ENCODE data around the gene DARS1. TPM values are rescaled to one million over a fixed set of nuclear protein-coding genes. Genes with fewer than 3 reads are reported as not detected.

DARS1 gene
- total and polyA plus RNA-seq, 9 donors = 55.2 to 79.5 (median 69.7) TPM

DNA sequence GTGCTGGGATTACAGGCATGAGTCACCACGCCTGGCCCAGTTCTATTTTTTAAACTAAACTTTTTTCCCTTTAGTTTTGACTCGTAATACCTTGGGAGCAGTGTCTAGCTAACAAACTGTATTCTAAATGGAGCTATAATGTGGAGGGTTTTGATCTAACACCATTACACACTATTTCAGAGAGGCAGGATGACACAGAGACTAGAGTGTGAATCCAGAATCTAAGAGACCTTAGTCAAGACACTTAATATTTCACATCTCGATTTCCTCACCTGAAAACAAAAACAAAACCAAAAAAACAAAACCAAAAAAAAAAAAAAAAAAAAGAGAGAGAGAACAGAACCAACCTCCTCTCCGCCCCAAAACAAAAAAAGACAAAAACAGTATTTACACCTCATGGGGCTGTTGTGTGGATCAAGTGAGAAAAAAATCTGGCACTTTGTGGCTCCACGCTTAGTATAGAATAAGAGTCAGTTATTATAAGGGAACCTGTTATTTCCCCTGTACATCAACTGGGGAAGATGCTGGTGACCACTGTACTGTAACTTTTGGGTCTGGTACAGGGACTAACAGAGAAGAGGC lies 31.3 kb downstream of the DARS1 start:
- TF ChIP-seq POLR2A (IDR thresholded peaks at IDR 0.05) = no peak
- no peak for TF ChIP-seq EP300 (IDR thresholded peaks at IDR 0.05)
- TF ChIP-seq, protein P1, sequence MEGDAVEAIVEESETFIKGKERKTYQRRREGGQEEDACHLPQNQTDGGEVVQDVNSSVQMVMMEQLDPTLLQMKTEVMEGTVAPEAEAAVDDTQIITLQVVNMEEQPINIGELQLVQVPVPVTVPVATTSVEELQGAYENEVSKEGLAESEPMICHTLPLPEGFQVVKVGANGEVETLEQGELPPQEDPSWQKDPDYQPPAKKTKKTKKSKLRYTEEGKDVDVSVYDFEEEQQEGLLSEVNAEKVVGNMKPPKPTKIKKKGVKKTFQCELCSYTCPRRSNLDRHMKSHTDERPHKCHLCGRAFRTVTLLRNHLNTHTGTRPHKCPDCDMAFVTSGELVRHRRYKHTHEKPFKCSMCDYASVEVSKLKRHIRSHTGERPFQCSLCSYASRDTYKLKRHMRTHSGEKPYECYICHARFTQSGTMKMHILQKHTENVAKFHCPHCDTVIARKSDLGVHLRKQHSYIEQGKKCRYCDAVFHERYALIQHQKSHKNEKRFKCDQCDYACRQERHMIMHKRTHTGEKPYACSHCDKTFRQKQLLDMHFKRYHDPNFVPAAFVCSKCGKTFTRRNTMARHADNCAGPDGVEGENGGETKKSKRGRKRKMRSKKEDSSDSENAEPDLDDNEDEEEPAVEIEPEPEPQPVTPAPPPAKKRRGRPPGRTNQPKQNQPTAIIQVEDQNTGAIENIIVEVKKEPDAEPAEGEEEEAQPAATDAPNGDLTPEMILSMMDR (IDR thresholded peaks at IDR 0.05) = no peak
- Histone ChIP-seq H3K4me1 (ENCODE audit: insufficient read depth) (no peaks in the 10 kb centered on the region), H3K27ac (no peak overlapping the region), H3K36me3 (no peaks in the 10 kb centered on the region), H3K4me3 (no peak overlapping the region), H3K9me3 (no peaks in the 10 kb centered on the region), H3K27me3 (no peaks in the 10 kb centered on the region)
- intact Hi-C loops (cut with DNase I) = no loop called here
- WGBS, 3 donors = 94 to 95% (median 94%) methylated on average over 5 of the region's 5 CpGs
- no peak for DNase-seq

DNA sequence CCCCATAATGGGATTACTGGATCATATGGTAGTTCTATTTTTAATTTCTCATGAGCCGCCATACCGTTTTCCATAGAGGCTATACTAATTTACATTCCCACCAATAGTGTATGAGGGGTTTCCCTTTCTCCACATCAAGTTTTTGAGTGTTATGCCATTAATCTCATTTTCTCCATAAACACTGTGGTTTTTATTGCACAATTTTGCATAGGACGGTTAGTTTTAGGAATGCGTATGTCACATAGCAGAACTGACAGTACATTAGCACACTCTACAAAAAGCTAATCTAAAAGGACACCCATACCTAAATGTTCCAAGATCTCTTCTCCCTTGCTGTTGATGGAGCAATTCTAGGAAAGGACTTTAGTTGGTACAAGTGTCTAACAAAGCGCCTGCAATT lies 32.5 kb downstream of the DARS1 start:
- Histone ChIP-seq H3K27me3 (no peaks in the 10 kb centered on the region), H3K9me3 (no peaks in the 10 kb centered on the region), H3K4me3 (no peak overlapping the region), H3K4me1 (ENCODE audit: insufficient read depth) (peaks cover 2% of the 10 kb centered on the region), H3K27ac (no peak overlapping the region), H3K36me3 (no peaks in the 10 kb centered on the region)
- no peak for TF ChIP-seq EP300 (IDR thresholded peaks at IDR 0.05)
- TF ChIP-seq, protein P1 (IDR thresholded peaks at IDR 0.05) = no peak
- no peak for TF ChIP-seq POLR2A (IDR thresholded peaks at IDR 0.05)
- no peak for DNase-seq
- 94 to 97% (median 96%) methylated on average over 5 of the region's 5 CpGs for WGBS, 3 donors
- intact Hi-C loops (cut with DNase I) = no loop called here

DNA sequence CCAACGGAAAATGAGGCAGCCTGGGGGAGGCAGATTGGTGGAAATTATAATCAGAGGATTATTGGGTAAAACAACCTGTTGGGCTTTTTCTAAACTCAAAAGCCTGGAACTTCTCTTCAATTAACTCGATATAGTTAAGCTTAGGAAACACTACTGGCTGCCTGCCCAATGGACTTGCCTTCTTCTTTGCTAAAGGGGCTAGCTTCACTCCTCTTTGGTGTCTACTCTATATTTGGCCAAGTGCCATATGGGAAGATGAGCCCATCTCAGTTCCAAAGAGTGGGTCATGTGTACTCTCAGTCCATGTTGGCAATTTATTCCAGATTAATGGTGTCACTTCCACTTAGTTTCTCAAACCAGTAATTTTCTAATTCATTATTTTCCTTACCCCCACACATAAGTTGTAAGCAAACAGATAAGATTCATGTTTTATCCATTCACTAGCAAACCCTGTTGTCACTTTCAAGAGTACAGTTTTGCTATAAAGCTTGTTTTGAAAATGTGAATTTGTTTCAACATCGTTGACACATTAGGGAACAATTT lies 34.3 kb downstream of the DARS1 start:
- intact Hi-C loops (cut with DNase I) = no loop called here
- no peak for TF ChIP-seq EP300 (IDR thresholded peaks at IDR 0.05)
- DNase-seq = peak in 2 of 5 donors; percentile 25 to 32
- peaks cover 2% of the 10 kb centered on the region for H3K4me1 ChIP-seq (ENCODE audit: insufficient read depth)
- H3K4me3 ChIP-seq = no peak overlapping the region
- H3K27ac ChIP-seq = no peak overlapping the region
- H3K36me3 ChIP-seq = no peaks in the 10 kb centered on the region
- no peaks in the 10 kb centered on the region for H3K9me3 ChIP-seq
- WGBS, 3 donors = 56 to 79% (median 59%) methylated on average over 3 of the region's 3 CpGs
- H3K27me3 ChIP-seq = no peaks in the 10 kb centered on the region

DNA sequence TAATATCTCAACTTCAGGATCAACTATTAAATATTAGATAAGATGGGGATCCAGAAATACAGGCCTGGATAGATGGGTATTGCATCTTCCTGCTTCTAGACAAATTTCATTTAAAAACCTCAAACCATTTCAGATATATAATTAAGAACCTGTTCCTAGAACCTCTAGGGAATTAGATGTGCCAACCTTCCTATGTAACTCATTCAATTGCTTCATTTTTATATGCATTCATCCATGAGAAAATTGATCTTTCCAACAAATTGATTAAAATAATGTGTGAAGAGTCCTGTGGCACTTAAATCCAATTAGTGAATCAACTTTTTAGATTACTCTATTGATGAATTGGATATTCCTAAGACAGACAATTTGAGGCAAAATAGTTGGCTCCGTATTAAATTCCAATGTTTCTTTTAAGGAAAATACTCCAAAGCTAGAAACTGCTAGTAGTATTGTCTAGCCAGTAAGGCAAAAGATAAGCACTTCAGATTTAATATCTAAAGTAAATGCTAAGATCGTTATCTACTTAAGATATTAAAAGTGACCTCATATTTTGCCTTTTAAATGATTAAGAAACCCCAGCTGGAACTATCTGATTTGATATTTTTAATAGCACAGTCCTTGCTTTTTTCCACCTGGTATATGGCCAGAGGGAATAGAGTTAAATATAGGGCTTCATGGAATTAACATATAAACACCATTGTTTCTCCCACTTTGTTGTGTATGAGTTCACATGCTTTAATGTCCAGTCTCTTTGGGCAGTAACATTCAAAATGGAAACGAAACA lies 35.8 kb downstream of the DARS1 start:
- TF ChIP-seq, protein P1 (IDR thresholded peaks at IDR 0.05) = no peak
- no peak for TF ChIP-seq POLR2A (IDR thresholded peaks at IDR 0.05)
- TF ChIP-seq EP300 (IDR thresholded peaks at IDR 0.05) = no peak
- Histone ChIP-seq H3K4me1 (ENCODE audit: insufficient read depth) (peaks cover 3% of the 10 kb centered on the region), H3K4me3 (no peak overlapping the region), H3K27ac (no peak overlapping the region), H3K36me3 (no peaks in the 10 kb centered on the region), H3K27me3 (no peaks in the 10 kb centered on the region), H3K9me3 (no peaks in the 10 kb centered on the region)
- DNase-seq = no peak
- WGBS, 3 donors = 62 to 82% (median 66%) methylated on average over 3 of the region's 3 CpGs
- intact Hi-C loops (cut with DNase I) = no loop called here
